Nephron (organoid): ENCODE results near the gene FAM181A.

Experiments
- H3K27ac Mint-ChIP-seq, 3 experiments: 2 replicates each; pipeline ENCODE4 v1.8.0; 2020; ENCODE audit warnings: mixed read lengths in 3 of 3, mild to moderate bottlenecking in 2 of 3, moderate library complexity in 1 of 3
- H3K27me3 Mint-ChIP-seq: 2 replicates; pipeline ENCODE4 v1.8.0; 2021; ENCODE audit warnings: low read depth, mild to moderate bottlenecking, moderate library complexity, mixed read lengths
- H3K36me3 Mint-ChIP-seq: 2 replicates; pipeline ENCODE4 v1.8.0; 2020; ENCODE audit warnings: low read depth, mixed read lengths
- H3K4me1 Mint-ChIP-seq: 2 replicates; pipeline ENCODE4 v1.8.0; 2020; ENCODE audit warnings: mixed read lengths
- H3K4me3 Mint-ChIP-seq, 3 experiments: 2 replicates each; pipeline ENCODE4 v1.8.0; 2020; ENCODE audit warnings: mild to moderate bottlenecking in 3 of 3, mixed read lengths in 3 of 3, moderate library complexity in 2 of 3
- H3K9me3 Mint-ChIP-seq: 2 replicates; pipeline ENCODE4 v1.8.0; 2020; ENCODE audit warnings: mixed read lengths
- CTCF ChIP-seq, 3 experiments: fragments of 200-600 bp; sonication (generic); IDR thresholded peaks; one replicate each; pipeline ENCODE4 v1.5.0; 2021; ENCODE audit warnings: antibody characterized with exemption in 3 of 3; ENCODE audit not compliant: unreplicated experiment in 3 of 3

FAM181A gene

GRCh38 chr14:93928184-93929047, 1.3 kb downstream of the FAM181A start:
- Mint-ChIP-seq H3K27ac (no peak overlapping the region), H3K36me3 (no peaks in the 10 kb centered on the region), H3K4me1 (no peaks in the 10 kb centered on the region), H3K4me3 (no peak overlapping the region), H3K9me3 (no peaks in the 10 kb centered on the region), H3K27me3 (peaks cover 5% of the 10 kb centered on the region)
- TF ChIP-seq CTCF (IDR thresholded peaks at IDR 0.05; ENCODE audit: unreplicated experiment in 3 of 3): no peak

DNA sequence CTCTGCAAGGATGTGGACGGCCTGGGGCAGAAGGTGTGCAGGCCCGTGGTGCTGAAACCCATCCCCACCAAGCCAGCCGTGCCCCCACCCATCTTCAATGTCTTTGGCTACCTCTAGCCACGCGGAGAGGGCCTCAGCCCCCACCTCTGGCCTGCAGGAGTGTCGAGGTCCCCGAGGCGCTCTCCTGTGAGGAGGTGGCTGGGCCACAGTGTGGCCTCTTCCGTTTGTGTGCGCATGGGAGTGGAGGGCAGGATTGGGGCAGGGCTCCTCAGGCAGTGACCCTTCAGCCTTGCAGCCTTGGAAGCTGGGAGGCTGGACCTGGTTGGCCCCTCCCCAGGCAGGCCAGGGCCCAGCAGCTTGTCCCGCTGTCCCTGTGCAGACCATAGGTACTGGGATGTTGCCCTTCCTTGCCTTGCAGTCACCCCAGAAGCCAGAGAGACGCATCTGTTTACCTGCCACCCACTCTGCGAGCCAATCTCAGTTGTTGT, 1.9 kb downstream of the FAM181A start:
- H3K9me3 Mint-ChIP-seq: no peaks in the 10 kb centered on the region
- peaks cover 7% of the 10 kb centered on the region for H3K27me3 Mint-ChIP-seq
- no peaks in the 10 kb centered on the region for H3K4me1 Mint-ChIP-seq
- no peaks in the 10 kb centered on the region for H3K36me3 Mint-ChIP-seq
- H3K4me3 Mint-ChIP-seq: no peak overlapping the region
- no peak for TF ChIP-seq CTCF (IDR thresholded peaks at IDR 0.05; ENCODE audit: unreplicated experiment in 3 of 3)
- no peak overlapping the region for H3K27ac Mint-ChIP-seq

GRCh38 chr14:93929657-93930056, 2.5 kb downstream of the FAM181A start:
- no peak for TF ChIP-seq CTCF (IDR thresholded peaks at IDR 0.05; ENCODE audit: unreplicated experiment in 3 of 3)
- H3K27ac Mint-ChIP-seq: no peak overlapping the region
- no peak overlapping the region for H3K4me3 Mint-ChIP-seq
- H3K9me3 Mint-ChIP-seq: no peaks in the 10 kb centered on the region
- no peaks in the 10 kb centered on the region for H3K36me3 Mint-ChIP-seq
- H3K4me1 Mint-ChIP-seq: no peaks in the 10 kb centered on the region
- peaks cover 11% of the 10 kb centered on the region for H3K27me3 Mint-ChIP-seq

DNA sequence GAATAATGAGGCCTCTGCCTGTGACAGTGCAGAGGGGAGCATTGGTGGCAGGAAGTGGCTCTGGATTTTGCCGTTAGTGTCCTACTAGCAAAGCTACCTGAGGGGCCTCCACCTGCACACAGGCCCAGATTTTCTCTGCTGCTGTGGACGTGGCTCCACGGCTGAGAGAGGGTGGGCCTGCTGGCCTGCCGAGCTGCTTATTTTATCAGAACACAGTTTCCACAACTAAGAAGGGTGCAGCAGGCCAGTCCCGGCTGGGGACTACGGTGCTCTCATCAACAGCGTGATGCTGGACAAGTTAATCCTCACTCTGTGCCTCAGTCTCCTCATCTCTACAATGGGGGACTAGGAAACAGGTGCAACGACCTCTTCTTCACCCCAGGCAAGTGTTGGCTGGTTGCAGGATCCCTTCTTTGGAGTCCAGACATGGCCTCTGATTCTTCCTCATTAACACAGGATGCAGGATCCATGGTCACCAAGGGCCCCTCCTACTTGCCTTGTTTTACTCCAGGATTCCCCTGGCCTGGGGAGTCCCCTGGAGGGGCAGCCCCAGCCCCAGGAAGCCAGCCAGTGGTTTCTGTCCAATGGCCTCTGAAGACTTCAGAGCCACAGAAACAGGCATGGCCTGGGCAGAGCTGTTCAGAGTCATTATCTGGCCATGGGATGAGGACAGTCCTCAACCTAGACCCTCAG, 3.3 kb downstream of the FAM181A start:
- TF ChIP-seq CTCF (IDR thresholded peaks at IDR 0.05; ENCODE audit: unreplicated experiment in 3 of 3): no peak
- H3K4me3 Mint-ChIP-seq: no peak overlapping the region
- peaks cover 19% of the 10 kb centered on the region for H3K27me3 Mint-ChIP-seq
- no peak overlapping the region for H3K27ac Mint-ChIP-seq
- no peaks in the 10 kb centered on the region for H3K36me3 Mint-ChIP-seq
- no peaks in the 10 kb centered on the region for H3K4me1 Mint-ChIP-seq
- H3K9me3 Mint-ChIP-seq: no peaks in the 10 kb centered on the region

DNA sequence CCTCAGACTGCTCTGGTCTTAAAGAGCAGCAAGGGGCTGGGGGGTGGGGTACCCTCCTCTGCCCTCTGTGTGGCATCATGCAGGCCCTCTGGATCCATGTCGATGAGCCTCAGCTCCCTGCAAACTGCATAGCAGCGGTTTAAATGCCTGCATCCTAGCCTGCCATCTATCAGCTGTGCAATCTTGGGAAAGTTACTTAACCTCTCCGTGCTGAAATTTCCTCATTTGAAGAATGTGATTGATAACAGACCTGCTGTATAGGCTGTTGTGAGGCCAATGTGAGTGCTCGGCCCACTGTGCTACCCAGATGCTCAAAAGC, 3.8 kb downstream of the FAM181A start:
- Mint-ChIP-seq H3K9me3 (no peaks in the 10 kb centered on the region), H3K36me3 (no peaks in the 10 kb centered on the region), H3K27ac (no peak overlapping the region), H3K4me3 (no peak overlapping the region), H3K27me3 (peaks cover 24% of the 10 kb centered on the region), H3K4me1 (no peaks in the 10 kb centered on the region)
- no peak for TF ChIP-seq CTCF (IDR thresholded peaks at IDR 0.05; ENCODE audit: unreplicated experiment in 3 of 3)
